Measurements from ENCODE around the gene MCAT.
A peak's percentile ranks its signal among the peaks of the same experiment; 100 is the strongest.

The MCAT gene

DNA sequence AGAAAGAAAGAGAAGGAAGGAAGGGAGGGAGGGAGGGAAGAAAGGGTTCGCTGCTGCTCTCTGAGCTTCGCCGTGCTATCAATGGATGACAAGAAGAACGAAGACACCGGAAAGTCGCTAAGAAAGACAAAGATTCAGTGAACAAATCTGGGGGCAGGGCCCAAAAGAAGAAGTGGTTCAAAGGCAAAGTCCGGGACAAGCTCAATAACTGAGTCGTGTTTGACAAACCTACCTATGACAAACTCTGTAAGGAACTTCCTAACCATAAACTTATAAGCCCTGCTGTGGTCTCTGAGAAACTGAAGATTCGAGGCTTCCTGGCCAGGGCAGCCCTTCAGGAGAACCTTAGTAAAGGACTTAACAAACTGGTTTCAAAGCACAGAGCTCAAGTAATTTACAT is 51.1 kb downstream of the MCAT start:
- Mint-ChIP-seq H3K27ac (no peak overlapping the region), H3K4me3 (no peak overlapping the region), H3K27me3 (no peaks in the 10 kb centered on the region), H3K36me3 (peaks cover 3 to 9% of the 10 kb centered on the region in 2 donors), H3K4me1 (peaks cover 7 to 20% of the 10 kb centered on the region in 2 donors), H3K9me3 (peaks cover 8 to 9% of the 10 kb centered on the region in 2 donors)
- ATAC-seq (replicated peaks) (no peak), DNase-seq (no peak)

DNA sequence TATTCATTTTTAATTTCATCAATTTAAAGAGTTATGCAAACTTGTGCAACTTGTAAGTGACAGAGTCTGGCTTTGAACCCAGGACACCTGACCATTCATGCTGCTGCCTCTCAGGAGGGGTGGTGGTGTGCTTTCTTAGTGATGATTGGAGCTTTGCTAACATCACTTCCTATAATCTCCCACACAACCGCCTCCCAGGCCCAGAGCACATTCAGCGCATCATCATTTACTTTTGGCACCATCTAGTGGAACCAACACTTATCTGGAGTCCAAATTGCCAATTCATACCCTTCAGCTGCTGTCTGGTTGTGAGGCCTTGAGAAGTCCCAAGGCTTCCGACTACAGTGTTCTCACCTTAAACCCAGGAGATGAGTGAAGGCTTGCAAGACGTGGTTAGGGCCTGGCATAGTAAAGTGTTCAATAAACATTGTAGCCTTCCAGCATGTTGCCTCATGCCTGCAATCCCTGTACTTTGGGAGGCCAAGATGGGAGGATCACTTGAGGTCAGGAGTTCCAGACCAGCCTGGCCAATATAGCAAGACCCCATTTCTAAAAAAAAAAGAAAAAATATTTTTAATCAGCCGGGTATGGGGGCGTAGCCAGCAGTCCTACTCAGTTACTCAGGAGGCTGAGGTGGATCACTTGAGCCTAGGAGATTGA is 52.9 kb downstream of the MCAT start:
- Mint-ChIP-seq H3K27ac (peak overlapping the region; percentile 62), H3K36me3 (peaks cover 4 to 8% of the 10 kb centered on the region in 2 donors), H3K27me3 (no peaks in the 10 kb centered on the region), H3K9me3 (no peaks in the 10 kb centered on the region), H3K4me3 (peak overlapping the region; percentile 1 to 12), H3K4me1 (peaks cover 10 to 29% of the 10 kb centered on the region in 2 donors)
- DNase-seq (peak; percentile 42), ATAC-seq (replicated peaks) (peak; percentile 55 to 62)

DNA sequence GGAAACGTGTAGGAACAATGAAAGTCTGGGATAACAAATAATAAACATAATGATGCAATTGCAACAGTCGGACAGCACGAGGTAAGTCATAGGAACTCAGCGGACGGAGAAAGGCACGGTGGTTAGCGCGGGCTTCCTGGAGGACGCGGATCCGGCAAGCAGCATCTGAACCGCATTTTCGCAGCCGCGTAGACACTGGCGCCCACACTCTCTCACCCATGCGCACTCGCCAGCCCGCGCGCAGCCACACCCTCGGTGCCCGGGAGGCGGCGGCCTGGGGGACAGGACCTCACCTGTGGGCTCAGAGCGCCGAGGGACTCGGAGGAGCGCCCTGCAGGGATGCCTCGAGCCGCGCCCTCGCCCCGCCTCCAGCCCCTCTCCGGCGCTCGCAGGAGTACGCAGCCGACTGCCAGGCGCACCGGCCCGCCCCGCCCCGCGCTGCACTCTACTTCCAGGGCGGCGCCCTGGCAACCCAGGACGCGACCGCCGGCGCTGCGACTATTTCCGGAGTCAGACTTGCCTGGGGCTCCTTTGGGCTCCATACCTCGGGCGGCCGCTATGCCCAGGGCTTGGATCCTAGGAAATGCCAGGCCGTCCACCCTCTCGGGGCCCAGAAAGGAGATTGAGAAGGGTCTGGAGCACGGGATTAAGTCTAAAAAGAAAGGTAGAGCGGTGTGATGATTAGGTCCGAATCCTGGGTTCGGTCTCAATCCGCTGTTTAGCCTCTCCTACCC is 54.0 kb downstream of the MCAT start, which contains the start of gene TTLL1:
TTLL1 (minus strand) TSS at position 408 of the 734 bp plus-strand sequence. CDS start 13,805 bp downstream, outside the sequence.
- peaks cover 5 to 8% of the 10 kb centered on the region in 2 donors for H3K36me3 Mint-ChIP-seq

DNA sequence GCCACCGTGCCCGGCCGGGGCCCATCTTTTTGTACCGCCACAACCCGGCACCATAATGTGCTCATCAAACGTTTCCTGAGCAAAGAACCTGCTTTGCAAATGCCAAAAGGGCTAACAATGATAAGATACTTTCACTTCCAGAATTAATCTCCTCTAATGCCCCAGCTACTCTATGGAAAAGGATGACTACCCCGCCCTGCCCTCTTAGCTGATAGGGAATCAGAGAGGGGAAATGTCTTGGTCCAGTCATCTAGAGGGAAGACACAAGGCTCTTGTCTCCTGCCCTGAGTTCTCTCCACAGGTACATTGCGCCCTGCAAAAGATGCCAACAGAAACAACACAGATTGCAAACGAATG is 54.6 kb downstream of the MCAT start:
- Mint-ChIP-seq H3K27me3 (no peaks in the 10 kb centered on the region), H3K36me3 (peaks cover 5 to 8% of the 10 kb centered on the region in 2 donors), H3K27ac (peak overlapping the region; percentile 33), H3K4me3 (peak overlapping the region; percentile 84 to 92), H3K4me1 (peaks cover 10 to 22% of the 10 kb centered on the region in 2 donors), H3K9me3 (no peaks in the 10 kb centered on the region)
- no peak for DNase-seq
- peak in 1 of 2 donors; percentile 2 for ATAC-seq (replicated peaks)

More for the DNA sequence above, 54.0 kb downstream of the MCAT start, which contains the start of gene TTLL1:
- no peaks in the 10 kb centered on the region for H3K9me3 Mint-ChIP-seq
- DNase-seq (peak; percentile 87), ATAC-seq (replicated peaks) (peak; percentile 92 to 93)
- peaks cover 10 to 25% of the 10 kb centered on the region in 2 donors for H3K4me1 Mint-ChIP-seq
- peak within 1 kb of the TSS; percentile 62 for H3K27ac Mint-ChIP-seq
- H3K27me3 Mint-ChIP-seq: no peaks in the 10 kb centered on the region
- H3K4me3 Mint-ChIP-seq: peak within 1 kb of the TSS; percentile 84 to 92

DNA sequence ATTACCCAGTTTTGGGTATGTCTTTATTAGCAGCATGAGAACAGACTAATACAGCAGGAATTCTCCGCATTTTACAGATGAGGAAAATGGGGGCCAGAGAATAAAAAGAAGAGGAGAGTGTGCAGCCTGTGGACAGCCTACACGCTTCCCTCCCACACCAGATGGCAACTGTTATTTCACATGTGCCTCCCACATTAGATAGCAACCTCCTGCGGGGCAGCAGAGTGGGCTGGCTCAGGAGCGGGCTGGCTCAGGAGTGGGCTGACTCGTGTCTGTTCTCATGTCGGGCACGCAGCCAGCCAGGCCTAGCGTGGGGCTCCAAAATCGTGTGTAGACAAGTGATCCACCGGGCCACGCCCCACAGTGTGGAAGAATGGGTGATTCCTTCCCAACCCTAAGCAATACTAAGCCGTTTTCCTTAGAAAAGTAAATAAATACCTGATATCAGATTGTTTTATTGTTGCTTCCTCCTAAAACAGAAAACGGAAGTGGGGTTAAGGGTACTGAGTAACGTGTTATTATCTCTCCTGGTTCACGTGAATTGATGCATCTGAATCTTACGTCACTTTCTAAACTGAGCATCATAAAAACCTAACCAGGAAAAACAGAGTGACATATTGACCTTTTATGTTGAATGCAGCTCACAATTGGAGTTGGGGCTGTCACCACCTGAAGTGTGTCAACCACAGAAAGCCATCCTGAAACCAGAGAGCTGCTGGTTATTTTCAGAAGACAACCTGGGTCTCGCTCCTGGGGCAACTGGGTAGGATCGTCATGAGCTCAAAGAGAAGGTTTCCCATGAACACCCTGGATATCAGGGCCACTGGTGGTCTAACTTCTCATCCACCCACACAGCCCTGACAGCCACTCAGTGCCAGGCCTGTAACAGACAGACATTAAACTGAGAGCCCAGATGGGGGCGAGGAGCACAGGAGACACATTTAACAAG is 57.3 kb downstream of the MCAT start:
- DNase-seq (no peak), ATAC-seq (replicated peaks) (no peak)
- no peak overlapping the region for H3K4me3 Mint-ChIP-seq
- no peak overlapping the region for H3K27ac Mint-ChIP-seq
- H3K4me1 Mint-ChIP-seq: peaks cover 7 to 22% of the 10 kb centered on the region in 2 donors
- no peaks in the 10 kb centered on the region for H3K27me3 Mint-ChIP-seq
- H3K9me3 Mint-ChIP-seq: no peaks in the 10 kb centered on the region
- peaks cover 5 to 8% of the 10 kb centered on the region in 2 donors for H3K36me3 Mint-ChIP-seq
